NOMO-1 treated with dmso at 0.1 percent for 144 hours (cell line): ENCODE data around the gene LRWD1.
"Not testable (repeated sequence)": the region's sequence is repeated elsewhere in the genome, so short reads cannot be mapped to it uniquely, and the experiment has no call there.

Experiments used
- DNase-seq: peaks from one replicate; lab custom pipeline; 2025; ENCODE audit not compliant: unreplicated experiment; lab: John Stamatoyannopoulos, UW

The LRWD1 gene

GRCh38 chr7:102494026-102494425, 29.2 kb downstream of the LRWD1 start:
- not testable (repeated sequence) for DNase-seq

- not testable (repeated sequence) for DNase-seq
Observed at GRCh38 chr7:102494473-102495149, 29.8 kb downstream of the LRWD1 start.

GRCh38 chr7:102496861-102497260, 32.1 kb downstream of the LRWD1 start:
- not testable (repeated sequence) for DNase-seq

GRCh38 chr7:102497308-102497707, 32.5 kb downstream of the LRWD1 start:
- DNase-seq: not testable (repeated sequence)

- DNase-seq: not testable (repeated sequence)
Observed at GRCh38 chr7:102498321-102498720, 33.5 kb downstream of the LRWD1 start.

GRCh38 chr7:102503141-102503540, 38.4 kb downstream of the LRWD1 start:
- not testable (repeated sequence) for DNase-seq

GRCh38 chr7:102505298-102506185, 40.8 kb downstream of the LRWD1 start:
- DNase-seq: not testable (repeated sequence)

GRCh38 chr7:102507410-102508088, 42.8 kb downstream of the LRWD1 start:
- DNase-seq: not testable (repeated sequence)

- not testable (repeated sequence) for DNase-seq
Observed at GRCh38 chr7:102510575-102510974, 45.8 kb downstream of the LRWD1 start.

- not testable (repeated sequence) for DNase-seq
Observed at GRCh38 chr7:102511860-102512522, 47.2 kb downstream of the LRWD1 start.

GRCh38 chr7:102512642-102513221, 47.9 kb downstream of the LRWD1 start:
- not testable (repeated sequence) for DNase-seq

- DNase-seq: not testable (repeated sequence)
Observed at GRCh38 chr7:102514881-102515721, 50.3 kb downstream of the LRWD1 start.

GRCh38 chr7:102515889-102516288, 51.1 kb downstream of the LRWD1 start:
- not testable (repeated sequence) for DNase-seq

- DNase-seq: not testable (repeated sequence)
Observed at GRCh38 chr7:102516951-102517350, 52.2 kb downstream of the LRWD1 start.

GRCh38 chr7:102517550-102518147, 52.9 kb downstream of the LRWD1 start, which contains the start of gene RASA4B:
Gene RASA4B, minus strand, starts transcription at chr7:102517777. Its CDS starts 67 bp downstream, at chr7:102517710.
- DNase-seq: not testable (repeated sequence)

GRCh38 chr7:102520797-102521196, 56.0 kb downstream of the LRWD1 start:
- not testable (repeated sequence) for DNase-seq
